Measurements from ENCODE around the gene TSPAN5. TPM values are rescaled to one million over a fixed set of nuclear protein-coding genes. Genes with fewer than 3 reads are reported as not detected.
"Not testable (repeated sequence)": the region's sequence is repeated elsewhere in the genome, so short reads cannot be mapped to it uniquely, and the experiment has no call there.

Gene TSPAN5
- polyA plus RNA-seq = 10 to 100 TPM; 21.9 to 37.8 (median 27.2) TPM

DNA sequence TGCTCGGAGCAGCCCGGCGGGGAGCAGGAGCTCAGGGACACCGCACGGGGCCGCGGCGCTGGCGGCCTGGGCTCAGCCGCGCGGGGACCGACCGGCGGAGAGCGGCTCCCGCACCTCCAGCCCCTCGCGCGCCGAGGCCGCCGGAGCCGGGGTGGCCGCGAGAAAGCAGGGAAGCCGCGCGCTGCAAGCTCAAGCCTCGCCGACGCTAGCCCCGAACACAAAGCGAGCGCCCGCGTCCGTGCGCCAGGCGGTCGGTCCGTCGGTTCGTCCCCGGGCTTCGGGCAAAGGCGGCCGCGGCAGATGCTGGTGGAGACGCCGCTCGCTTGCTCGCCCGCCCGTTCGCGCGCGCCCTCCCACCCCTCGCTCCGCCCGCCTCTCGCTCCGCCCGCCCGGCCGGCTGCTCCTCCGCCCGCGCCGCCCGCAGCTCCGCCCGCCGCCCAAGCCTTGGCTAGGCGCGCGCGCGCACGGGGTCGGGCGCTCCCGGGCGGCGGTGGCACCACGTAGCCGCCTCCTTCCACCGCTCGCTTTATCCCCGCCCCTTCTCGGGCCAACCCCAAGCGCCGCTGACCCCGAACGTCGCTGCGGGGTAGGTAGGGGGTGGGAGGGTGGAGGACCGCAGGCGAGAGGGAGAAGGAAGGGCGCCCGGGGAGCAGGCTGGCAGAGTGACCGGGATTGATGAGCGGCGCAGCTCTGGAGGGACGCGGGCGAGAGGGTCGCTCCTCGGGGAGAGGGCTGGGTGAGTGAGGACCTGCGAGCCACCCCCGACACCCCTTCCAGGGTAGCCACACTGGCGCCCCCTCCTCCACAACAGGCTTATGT, at the start of gene TSPAN5:
TSPAN5 (minus strand) TSS at position 325 of the 819 bp plus-strand sequence.
- Mint-ChIP-seq H3K27me3 (ENCODE audit: low read depth in 3 of 3) (peaks cover 0 to 6% (median 2%) of the 10 kb centered on the region in 3 donors), H3K36me3 (peaks cover 0 to 7% (median 0%) of the 10 kb centered on the region in 3 donors), H3K9me3 (no peaks in the 10 kb centered on the region)

DNA sequence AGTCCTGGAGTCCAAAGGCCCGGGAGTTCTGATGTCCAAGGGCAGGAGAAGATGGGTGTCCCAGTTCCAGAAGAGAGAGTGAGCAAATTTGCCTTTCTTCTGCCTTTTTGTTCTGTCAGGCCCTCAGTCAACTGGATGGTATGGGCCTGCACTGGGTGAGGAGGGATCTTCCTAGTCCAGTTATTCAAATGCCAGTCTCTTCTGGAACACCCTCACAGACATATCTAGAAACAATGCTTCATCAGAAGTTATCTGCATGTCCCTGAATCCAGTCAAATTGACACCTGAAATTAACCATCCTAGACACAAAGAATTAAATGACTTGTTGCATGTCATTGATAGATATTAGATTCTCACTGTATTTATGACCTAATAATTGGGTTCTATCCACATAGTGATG, 48.5 kb upstream of the TSPAN5 start:
- Mint-ChIP-seq H3K36me3 (peaks cover 10 to 37% (median 20%) of the 10 kb centered on the region in 3 donors), H3K27ac (peak overlapping the region; percentile 80 to 97 (median 94)), H3K4me1 (peaks cover 51 to 66% of the 10 kb centered on the region in 2 donors), H3K4me3 (peak overlapping the region; percentile 84 to 94 (median 90)), H3K27me3 (ENCODE audit: low read depth in 3 of 3) (peaks cover 2 to 8% (median 5%) of the 10 kb centered on the region in 3 donors), H3K9me3 (peaks cover 9 to 41% (median 21%) of the 10 kb centered on the region in 6 donors)
- no peak for DNase-seq

More for the DNA sequence above, at the start of gene TSPAN5:
- Mint-ChIP-seq H3K27ac (peak within 1 kb of the TSS; percentile 47 to 93 (median 76)), H3K4me3 (peak within 1 kb of the TSS; percentile 91 to 97 (median 92)), H3K4me1 (peaks cover 44 to 69% of the 10 kb centered on the region in 2 donors)
- DNase-seq = peak; percentile 80 to 85 (median 85)

DNA sequence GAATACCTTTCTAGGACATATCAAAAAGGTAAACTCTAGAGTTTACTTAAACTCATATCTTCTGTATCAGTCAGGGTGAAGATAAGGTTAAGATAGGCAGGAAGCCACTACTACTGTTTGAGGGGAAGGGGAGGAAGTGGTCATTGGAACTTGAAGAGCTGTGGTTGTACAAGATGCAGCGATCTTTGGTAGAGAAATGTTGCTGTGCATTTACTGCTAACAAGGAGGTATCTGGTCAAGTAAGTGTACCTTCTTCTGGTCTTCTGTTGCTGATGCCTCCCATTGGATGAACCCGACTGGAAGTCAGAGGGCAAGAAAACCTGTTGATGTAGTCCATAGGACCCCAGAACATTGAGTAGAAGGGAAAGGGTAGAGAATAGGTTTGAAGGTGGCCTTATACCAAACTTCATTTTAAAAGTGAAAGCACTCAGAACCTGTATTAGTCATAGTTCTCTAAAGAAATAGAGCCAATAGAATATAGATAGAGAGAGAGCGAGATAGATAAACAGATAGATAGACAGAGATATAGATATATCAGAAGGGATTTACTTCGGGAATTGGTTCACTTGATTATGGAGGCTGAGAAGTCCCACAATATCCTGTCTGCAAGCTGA, 47.9 kb upstream of the TSPAN5 start:
- Mint-ChIP-seq H3K36me3 (peaks cover 10 to 37% (median 20%) of the 10 kb centered on the region in 3 donors), H3K27me3 (ENCODE audit: low read depth in 3 of 3) (peaks cover 2 to 9% (median 5%) of the 10 kb centered on the region in 3 donors), H3K9me3 (peaks cover 9 to 41% (median 21%) of the 10 kb centered on the region in 6 donors), H3K4me1 (peaks cover 51 to 66% of the 10 kb centered on the region in 2 donors), H3K27ac (peak overlapping the region; percentile 80 to 97 (median 94)), H3K4me3 (peak overlapping the region; percentile 84 to 94 (median 90))
- peak; percentile 70 to 76 (median 73) for DNase-seq

DNA sequence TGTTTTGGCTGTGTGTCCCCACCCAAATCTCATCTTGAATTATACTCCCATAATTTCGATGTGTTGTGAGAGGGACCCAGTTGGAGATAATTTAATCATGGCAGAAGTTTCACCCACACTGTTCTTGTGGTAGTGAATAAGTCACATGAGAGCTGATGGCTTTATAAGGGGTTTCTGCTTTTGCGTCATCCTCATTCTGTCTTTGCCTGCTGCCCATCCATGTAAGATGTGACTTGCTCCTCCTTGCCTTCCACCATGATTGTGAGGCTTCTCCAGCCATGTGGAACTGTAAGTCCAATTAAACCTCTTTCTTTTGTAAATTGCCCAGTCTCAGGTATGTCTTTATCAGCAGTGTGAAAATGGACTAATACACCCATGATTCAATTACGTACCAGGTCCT, 47.2 kb upstream of the TSPAN5 start:
- H3K4me1 Mint-ChIP-seq = peaks cover 51 to 66% of the 10 kb centered on the region in 2 donors
- H3K27me3 Mint-ChIP-seq (ENCODE audit: low read depth in 3 of 3) = peaks cover 2 to 13% (median 5%) of the 10 kb centered on the region in 3 donors
- peaks cover 10 to 37% (median 23%) of the 10 kb centered on the region in 3 donors for H3K36me3 Mint-ChIP-seq

DNA sequence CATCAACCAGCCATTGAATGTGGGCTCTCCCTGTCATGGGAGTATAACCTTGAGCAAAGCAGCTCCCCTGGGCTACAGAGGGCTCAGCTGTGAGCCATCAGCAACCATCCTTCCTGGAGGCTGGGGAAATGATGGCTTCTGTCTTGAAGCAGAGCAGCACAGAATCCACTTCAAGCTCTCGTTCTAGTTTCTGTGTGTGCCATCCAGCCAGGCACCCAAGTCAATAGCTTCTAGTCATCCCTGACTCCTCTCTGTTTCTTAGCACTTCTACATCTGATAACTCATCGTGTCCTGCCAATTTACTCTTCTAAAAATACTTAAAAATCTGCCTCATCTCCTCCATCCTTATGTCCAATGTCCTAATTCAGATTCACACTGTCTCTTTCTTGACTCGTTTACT, 42.2 kb upstream of the TSPAN5 start:
- Mint-ChIP-seq H3K4me1 (peaks cover 18 to 21% of the 10 kb centered on the region in 2 donors), H3K9me3 (peaks cover 4 to 25% (median 19%) of the 10 kb centered on the region in 6 donors), H3K27ac (peak overlapping the region in 1 of 6 donors; percentile 9), H3K4me3 (no peak overlapping the region), H3K27me3 (ENCODE audit: low read depth in 3 of 3) (peaks cover 0 to 10% (median 0%) of the 10 kb centered on the region in 3 donors), H3K36me3 (peaks cover 0 to 21% (median 17%) of the 10 kb centered on the region in 3 donors)
- no peak for DNase-seq

More for the DNA sequence above, 47.2 kb upstream of the TSPAN5 start:
- H3K9me3 Mint-ChIP-seq = peaks cover 9 to 41% (median 21%) of the 10 kb centered on the region in 6 donors
- DNase-seq = not testable (repeated sequence)
- H3K4me3 Mint-ChIP-seq = peak overlapping the region; percentile 84 to 94 (median 90)
- peak overlapping the region; percentile 80 to 97 (median 94) for H3K27ac Mint-ChIP-seq

DNA sequence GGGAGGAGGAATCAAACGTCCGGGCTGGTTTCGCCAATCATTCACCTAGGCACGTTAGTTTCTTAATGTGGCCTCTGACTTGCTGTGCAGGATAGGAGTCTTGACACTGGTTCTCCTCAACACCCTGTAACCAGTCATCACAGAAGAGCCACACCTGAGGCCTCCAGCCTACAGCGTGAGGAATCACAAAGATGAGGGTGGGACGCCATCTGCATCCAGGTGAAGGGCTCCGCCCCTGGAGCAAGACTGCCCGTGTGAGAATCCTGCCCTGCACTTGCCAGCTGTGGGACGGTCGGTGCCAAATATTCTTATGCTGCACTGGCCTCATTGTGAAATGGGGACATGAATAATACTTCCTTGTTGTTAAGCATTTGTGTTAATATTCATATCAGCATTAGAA, 35.7 kb upstream of the TSPAN5 start:
- DNase-seq = no peak
- H3K27ac Mint-ChIP-seq = no peak overlapping the region
- H3K9me3 Mint-ChIP-seq = peaks cover 0 to 14% (median 2%) of the 10 kb centered on the region in 6 donors
- H3K36me3 Mint-ChIP-seq = peaks cover 0 to 3% (median under 1%) of the 10 kb centered on the region in 3 donors
- peaks cover 1 to 10% (median 3%) of the 10 kb centered on the region in 3 donors for H3K27me3 Mint-ChIP-seq (ENCODE audit: low read depth in 3 of 3)
- no peak overlapping the region for H3K4me3 Mint-ChIP-seq
- H3K4me1 Mint-ChIP-seq = no peaks in the 10 kb centered on the region

DNA sequence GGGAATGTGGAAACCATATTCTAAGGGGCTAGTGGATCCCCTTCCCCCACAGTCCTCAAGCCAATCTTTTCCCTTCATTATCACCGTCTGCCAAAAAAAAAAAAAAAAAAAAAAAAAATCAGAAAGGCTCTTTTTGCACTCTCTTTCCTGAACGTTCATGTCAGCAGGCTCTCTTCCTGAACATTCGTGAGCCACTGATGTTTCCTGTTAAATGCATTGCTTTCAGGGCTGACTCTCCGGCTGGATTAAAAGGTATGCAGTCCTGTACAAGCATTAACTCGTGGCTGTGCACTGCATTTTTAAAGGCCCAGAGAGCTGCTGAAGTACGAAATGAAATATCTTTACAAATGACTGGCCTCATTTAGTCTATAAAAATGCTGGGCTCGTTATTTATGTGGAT, 34.0 kb upstream of the TSPAN5 start:
- H3K4me3 Mint-ChIP-seq = no peak overlapping the region
- no peak for DNase-seq
- H3K27ac Mint-ChIP-seq = no peak overlapping the region
- H3K9me3 Mint-ChIP-seq = peaks cover 0 to 4% (median under 1%) of the 10 kb centered on the region in 6 donors
- peaks cover 1 to 10% (median 3%) of the 10 kb centered on the region in 3 donors for H3K27me3 Mint-ChIP-seq (ENCODE audit: low read depth in 3 of 3)
- no peaks in the 10 kb centered on the region for H3K4me1 Mint-ChIP-seq
- no peaks in the 10 kb centered on the region for H3K36me3 Mint-ChIP-seq

DNA sequence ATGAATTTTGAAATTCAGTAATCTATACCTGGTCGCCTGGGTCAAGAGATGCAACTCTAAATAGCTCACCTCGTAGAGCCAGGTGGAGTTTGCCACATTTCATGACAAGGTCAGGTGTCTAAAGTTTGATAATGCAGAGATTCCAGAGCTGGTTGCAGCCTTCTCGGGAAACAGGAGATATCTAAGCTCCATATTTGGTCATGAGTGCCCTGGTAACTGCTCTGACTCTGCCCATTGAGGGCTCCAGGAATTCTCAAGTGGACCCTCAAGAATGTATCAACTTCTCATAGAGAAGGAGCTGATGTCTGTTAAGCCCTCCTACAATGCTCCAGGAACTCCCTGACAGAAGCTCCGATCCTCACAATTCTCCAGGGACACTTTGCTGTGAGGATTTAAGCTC, 33.2 kb upstream of the TSPAN5 start:
- DNase-seq = no peak
- no peaks in the 10 kb centered on the region for H3K9me3 Mint-ChIP-seq
- H3K27ac Mint-ChIP-seq = no peak overlapping the region
- peaks cover 4 to 10% (median 5%) of the 10 kb centered on the region in 3 donors for H3K27me3 Mint-ChIP-seq (ENCODE audit: low read depth in 3 of 3)
- H3K36me3 Mint-ChIP-seq = no peaks in the 10 kb centered on the region
- no peaks in the 10 kb centered on the region for H3K4me1 Mint-ChIP-seq
- H3K4me3 Mint-ChIP-seq = no peak overlapping the region

DNA sequence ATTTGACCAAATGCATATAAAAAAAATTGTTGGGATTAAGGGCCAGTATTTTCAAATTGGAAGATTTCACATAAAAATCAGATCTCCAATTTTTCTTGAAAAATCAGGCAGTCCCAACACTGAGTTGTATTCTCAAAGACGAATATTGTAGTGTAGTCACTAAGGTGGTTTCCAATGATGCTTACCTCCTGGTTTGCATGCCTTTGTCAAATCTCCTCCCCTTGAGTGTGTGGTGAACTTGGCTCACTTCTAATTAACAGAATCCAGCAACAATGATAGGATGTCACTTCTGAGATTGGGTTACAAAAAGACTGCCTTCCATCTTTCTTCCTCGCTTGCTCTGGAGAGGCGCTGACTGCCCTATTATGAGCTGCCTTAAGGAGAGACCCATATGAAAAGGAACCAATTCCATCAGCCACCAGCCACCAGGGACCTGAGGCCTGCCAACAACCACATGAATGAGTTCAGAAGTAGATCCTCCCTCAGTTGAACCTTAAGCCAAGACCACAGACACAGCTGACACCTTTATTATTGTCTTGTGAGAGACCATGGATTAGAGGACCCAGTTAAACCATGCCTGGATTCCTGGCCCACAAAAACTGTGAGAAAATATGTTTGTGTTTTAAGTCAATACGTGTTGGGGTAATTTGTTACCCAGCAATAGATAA, 31.2 kb upstream of the TSPAN5 start:
- DNase-seq = no peak
- H3K36me3 Mint-ChIP-seq = no peaks in the 10 kb centered on the region
- H3K27ac Mint-ChIP-seq = no peak overlapping the region
- no peaks in the 10 kb centered on the region for H3K9me3 Mint-ChIP-seq
- peaks cover 5 to 10% (median 6%) of the 10 kb centered on the region in 3 donors for H3K27me3 Mint-ChIP-seq (ENCODE audit: low read depth in 3 of 3)
- H3K4me3 Mint-ChIP-seq = no peak overlapping the region
- no peaks in the 10 kb centered on the region for H3K4me1 Mint-ChIP-seq

DNA sequence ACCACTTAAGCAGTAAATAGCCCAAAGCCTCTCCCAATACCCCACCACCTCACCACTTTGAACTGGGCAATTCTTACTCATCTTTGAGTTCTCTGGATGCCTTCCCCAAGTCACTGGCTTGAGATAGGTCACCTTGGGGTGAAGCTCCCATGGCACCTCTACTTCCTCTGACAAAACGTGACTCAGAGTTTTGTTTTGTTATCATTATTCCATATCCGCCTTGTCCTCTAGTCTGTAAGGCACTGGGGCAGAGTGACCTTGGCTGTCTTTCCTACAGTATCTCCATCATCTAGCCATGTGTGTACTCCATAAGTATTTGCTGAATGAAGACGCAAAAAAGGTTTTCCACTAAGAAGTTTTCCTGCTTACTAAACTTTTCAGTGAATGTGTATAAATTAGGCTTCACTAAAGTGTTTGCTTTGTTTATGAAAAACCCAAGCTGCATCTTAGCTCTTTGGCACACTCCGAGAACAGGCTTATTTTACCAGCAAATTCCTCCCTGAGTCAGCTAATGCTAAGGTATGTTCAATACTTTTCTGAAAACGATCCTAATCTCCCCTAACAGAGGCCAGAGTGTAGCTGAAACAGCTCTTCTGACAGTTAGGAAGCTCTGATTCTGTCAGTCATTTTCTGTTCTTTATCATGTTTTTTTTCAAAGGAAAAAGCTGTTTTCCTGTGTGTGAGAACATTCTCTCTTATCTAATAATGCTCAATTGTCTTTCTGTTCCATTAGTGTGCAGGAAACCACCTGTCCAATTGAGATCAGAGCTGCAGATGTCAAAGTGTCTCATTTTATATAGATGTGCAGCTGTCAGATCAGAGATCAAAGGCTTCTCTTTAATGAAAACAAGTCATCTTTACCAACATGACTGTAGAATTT, 30.2 kb upstream of the TSPAN5 start:
- H3K4me3 Mint-ChIP-seq = no peak overlapping the region
- H3K27ac Mint-ChIP-seq = no peak overlapping the region
- H3K27me3 Mint-ChIP-seq (ENCODE audit: low read depth in 3 of 3) = peaks cover 5 to 10% (median 6%) of the 10 kb centered on the region in 3 donors
- H3K4me1 Mint-ChIP-seq = no peaks in the 10 kb centered on the region
- H3K9me3 Mint-ChIP-seq = no peaks in the 10 kb centered on the region
- no peak for DNase-seq
- H3K36me3 Mint-ChIP-seq = no peaks in the 10 kb centered on the region

DNA sequence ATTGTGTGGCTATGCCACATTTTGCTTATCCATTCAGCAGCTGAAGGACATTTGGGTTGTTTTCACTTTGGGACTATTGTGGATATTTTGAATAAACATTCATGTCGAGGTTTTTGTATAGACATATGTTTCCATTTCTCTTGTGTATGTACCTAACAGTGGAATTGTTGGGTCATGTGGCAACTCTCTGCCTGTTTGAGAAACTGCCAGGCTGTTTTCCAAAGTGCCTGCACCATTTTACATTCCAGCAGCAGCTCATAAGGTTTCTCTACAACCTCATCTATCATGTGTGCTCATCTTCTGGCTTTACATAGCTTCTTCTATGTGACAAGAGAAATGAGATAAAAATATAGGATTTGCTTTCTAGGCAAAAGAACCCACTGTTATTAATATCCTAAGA, 29.5 kb upstream of the TSPAN5 start:
- no peaks in the 10 kb centered on the region for H3K4me1 Mint-ChIP-seq
- H3K27me3 Mint-ChIP-seq (ENCODE audit: low read depth in 3 of 3) = peaks cover 5 to 10% (median 6%) of the 10 kb centered on the region in 3 donors
- H3K36me3 Mint-ChIP-seq = no peaks in the 10 kb centered on the region
- H3K4me3 Mint-ChIP-seq = no peak overlapping the region
- DNase-seq = no peak
- H3K27ac Mint-ChIP-seq = no peak overlapping the region
- no peaks in the 10 kb centered on the region for H3K9me3 Mint-ChIP-seq

DNA sequence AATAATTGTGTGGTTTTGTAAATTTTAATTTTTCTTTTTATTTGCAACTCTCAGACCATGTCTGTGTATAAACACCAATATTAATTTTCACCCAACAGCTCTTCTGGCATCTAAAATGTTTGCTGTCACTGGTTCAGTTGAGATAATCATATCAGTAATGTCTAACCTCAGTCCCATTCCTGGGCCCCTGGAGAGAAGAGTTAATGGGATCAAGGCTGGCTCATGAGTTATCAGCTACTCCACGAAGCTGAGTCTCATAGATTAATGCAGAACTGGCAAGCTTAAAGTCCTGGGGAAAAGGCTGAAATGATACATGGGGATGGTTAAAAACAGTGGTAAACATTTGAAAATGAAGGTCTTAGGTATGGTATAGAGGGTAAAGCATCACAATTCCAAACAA, 28.4 kb upstream of the TSPAN5 start:
- no peak overlapping the region for H3K27ac Mint-ChIP-seq
- H3K4me3 Mint-ChIP-seq = no peak overlapping the region
- no peaks in the 10 kb centered on the region for H3K36me3 Mint-ChIP-seq
- peaks cover 4 to 10% (median 6%) of the 10 kb centered on the region in 3 donors for H3K27me3 Mint-ChIP-seq (ENCODE audit: low read depth in 3 of 3)
- no peaks in the 10 kb centered on the region for H3K9me3 Mint-ChIP-seq
- no peak for DNase-seq
- no peaks in the 10 kb centered on the region for H3K4me1 Mint-ChIP-seq
